Body of pancreas (tissue), 4 donors: Measurements from ENCODE around the gene CNTNAP2.

Experiments used
- CTCF ChIP-seq, 7 experiments: fragments of 450-650 bp in 4 of 7; fragments of 200-600 bp in 3 of 7; sonication (generic) in 3 of 7; IDR thresholded peaks; one replicate each; pipeline ENCODE4 v1.5.1; 2016 to 2019; ENCODE audit warnings: antibody characterized with exemption in 7 of 7
- POLR2A ChIP-seq, 3 donors: fragments of 450-650 bp; IDR thresholded peaks; one replicate each; pipeline ENCODE4 v1.6.1; 2016; ENCODE audit warnings: antibody characterized with exemption in 3 of 3, mild to moderate bottlenecking in 2 of 3

- TF ChIP-seq CTCF (IDR thresholded peaks at IDR 0.05) (no peak), POLR2A (IDR thresholded peaks at IDR 0.05) (no peak)
These were observed 380.1 kb downstream of the CNTNAP2 start for GRCh38 chr7:146496657-146497056.
